ENCODE results near the gene PPIG.
"Not testable (repeated sequence)": the region's sequence is repeated elsewhere in the genome, so short reads cannot be mapped to it uniquely, and the experiment has no call there.

PPIG gene

DNA sequence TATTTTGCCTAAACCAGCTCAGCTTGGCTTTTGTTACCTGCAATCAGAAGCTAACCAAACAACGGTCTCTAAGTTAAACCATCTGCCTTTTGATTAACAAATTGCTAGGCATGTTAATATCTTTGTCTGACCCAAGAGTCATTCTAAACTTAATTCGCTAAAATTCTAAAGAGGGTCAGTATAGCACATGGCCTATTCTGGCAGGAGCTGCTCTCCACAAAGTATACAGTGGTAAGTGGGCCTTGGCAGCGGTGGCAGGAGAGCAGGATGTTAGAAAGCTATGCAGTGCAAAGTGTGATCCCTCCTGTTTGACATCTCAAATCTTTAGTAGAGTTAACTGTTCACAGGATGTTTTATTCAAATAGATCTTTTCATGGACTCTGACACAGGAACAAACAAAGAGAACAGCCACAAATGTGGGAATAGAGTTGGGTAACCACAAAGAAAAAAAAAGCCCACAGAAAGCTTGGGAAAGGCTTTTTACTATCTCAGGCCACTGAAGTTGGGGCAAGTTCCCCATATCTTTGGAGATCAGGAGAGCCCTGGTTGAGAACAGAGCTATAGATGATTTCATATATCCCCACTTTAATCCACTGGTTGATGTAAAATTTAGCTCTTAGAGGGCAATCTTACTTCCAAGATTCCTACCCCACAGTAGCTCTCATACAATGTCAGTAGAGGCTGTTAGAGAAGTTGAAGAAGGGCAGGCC, 99.4 kb downstream of the PPIG start:
- Mint-ChIP-seq H3K36me3 (peaks cover 4 to 8% of the 10 kb centered on the region in 2 donors), H3K4me1 (no peaks in the 10 kb centered on the region), H3K27ac (no peak overlapping the region), H3K9me3 (peaks cover 7 to 8% of the 10 kb centered on the region in 2 donors), H3K27me3 (peaks cover 11 to 17% of the 10 kb centered on the region in 2 donors), H3K4me3 (no peak overlapping the region)
- ATAC-seq (replicated peaks), result no peak
- no peak for DNase-seq

- Mint-ChIP-seq H3K4me3 (no peak overlapping the region), H3K27ac (no peak overlapping the region)
Observed at GRCh38 chr2:169684135-169684565, 100.0 kb downstream of the PPIG start.

GRCh38 chr2:169684712-169685111, 100.6 kb downstream of the PPIG start:
- not testable (repeated sequence) for ATAC-seq (replicated peaks); H3K4me1 Mint-ChIP-seq; H3K27ac Mint-ChIP-seq; H3K4me3 Mint-ChIP-seq; DNase-seq
- Mint-ChIP-seq H3K9me3 (peaks cover 10 to 11% of the 10 kb centered on the region in 2 donors), H3K36me3 (peaks cover 8 to 12% of the 10 kb centered on the region in 2 donors), H3K27me3 (peaks cover 14 to 22% of the 10 kb centered on the region in 2 donors)

More at GRCh38 chr2:169684135-169684565, 100.0 kb downstream of the PPIG start:
- no peaks in the 10 kb centered on the region for H3K4me1 Mint-ChIP-seq
- H3K27me3 Mint-ChIP-seq, result peaks cover 14 to 22% of the 10 kb centered on the region in 2 donors
- H3K36me3 Mint-ChIP-seq, result peaks cover 8 to 12% of the 10 kb centered on the region in 2 donors
- no peak for DNase-seq
- ATAC-seq (replicated peaks), result no peak
- peaks cover 10 to 11% of the 10 kb centered on the region in 2 donors for H3K9me3 Mint-ChIP-seq

GRCh38 chr2:169686825-169687224, 102.7 kb downstream of the PPIG start:
- H3K36me3 Mint-ChIP-seq, result peaks cover 12 to 13% of the 10 kb centered on the region in 2 donors
- not testable (repeated sequence) for ATAC-seq (replicated peaks)

GRCh38 chr2:169687943-169688342, 103.8 kb downstream of the PPIG start:
- H3K36me3 Mint-ChIP-seq, result peaks cover 12 to 13% of the 10 kb centered on the region in 2 donors
- peaks cover 16 to 19% of the 10 kb centered on the region in 2 donors for H3K9me3 Mint-ChIP-seq
- H3K4me1 Mint-ChIP-seq; ATAC-seq (replicated peaks); H3K4me3 Mint-ChIP-seq; H3K27ac Mint-ChIP-seq; DNase-seq: not testable (repeated sequence)
- peaks cover 30 to 36% of the 10 kb centered on the region in 2 donors for H3K27me3 Mint-ChIP-seq

More at GRCh38 chr2:169686825-169687224, 102.7 kb downstream of the PPIG start:
- H3K4me3 Mint-ChIP-seq, H3K4me1 Mint-ChIP-seq, DNase-seq, H3K27ac Mint-ChIP-seq: not testable (repeated sequence)
- Mint-ChIP-seq H3K9me3 (peaks cover 16 to 19% of the 10 kb centered on the region in 2 donors), H3K27me3 (peaks cover 24 to 28% of the 10 kb centered on the region in 2 donors)

GRCh38 chr2:169690958-169691357, 106.8 kb downstream of the PPIG start:
- ATAC-seq (replicated peaks) (no peak), DNase-seq (no peak)
- Mint-ChIP-seq H3K27ac (no peak overlapping the region), H3K36me3 (peaks cover 12 to 13% of the 10 kb centered on the region in 2 donors), H3K4me1 (peaks cover 6 to 8% of the 10 kb centered on the region in 2 donors), H3K9me3 (peaks cover 16 to 19% of the 10 kb centered on the region in 2 donors), H3K4me3 (no peak overlapping the region), H3K27me3 (peaks cover 30 to 36% of the 10 kb centered on the region in 2 donors)

Measured in stimulated activated naive B cell treated with anti-CD40 and anti-IgM and Interleukin-4, amounts not matched to agents 10 μg/mL and 1 μg/mL and 100 μg/mL, for 72 hours (primary cell).